ENCODE results near the gene SFMBT2. TPM values are rescaled to one million over a fixed set of nuclear protein-coding genes. Genes with fewer than 3 reads are reported as not detected.
A peak's percentile ranks its signal among the peaks of the same experiment; 100 is the strongest.

SFMBT2 gene
- total and polyA plus RNA-seq, 10 donors: 4.4 to 47.7 (median 34.8) TPM

DNA sequence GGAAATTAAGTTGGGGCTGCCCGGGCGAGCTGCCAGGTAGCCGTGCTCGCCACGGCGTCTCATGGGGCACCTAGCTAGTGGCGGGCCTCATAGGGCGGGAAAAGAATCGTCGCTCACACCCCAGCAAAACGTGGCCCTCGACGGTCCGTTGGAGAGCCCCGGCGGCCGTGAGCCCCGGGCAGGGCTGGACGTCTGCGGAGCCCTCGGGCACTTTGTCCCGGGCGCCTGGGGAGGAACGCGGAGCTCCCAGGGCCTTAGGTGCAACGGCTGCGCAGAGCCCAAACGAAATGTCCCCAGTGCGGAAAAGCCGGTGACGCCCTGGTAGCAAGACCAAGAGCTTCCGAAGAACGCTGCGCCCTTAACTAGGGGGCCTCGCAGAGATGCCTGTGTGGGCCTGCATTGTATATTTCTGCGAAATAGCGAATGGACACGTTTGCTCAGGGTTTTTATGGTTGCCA, 866 bp upstream of the SFMBT2 start:
- WGBS, 5 donors: 5 to 29% (median 6%) methylated on average over 13 to 38 of the region's 38 CpGs
- Histone ChIP-seq H3K9me3 (no peaks in the 10 kb centered on the region), H3K27ac (peak overlapping the region in 6 of 8 donors; percentile 75 to 87 (median 86)), H3K4me1 (peaks cover 18 to 68% (median 42%) of the 10 kb centered on the region in 6 donors), H3K36me3 (no peaks in the 10 kb centered on the region), H3K27me3 (replicated peaks in 1 of 7) (peaks cover 0 to 49% (median 20%) of the 10 kb centered on the region in 7 donors), H3K4me3 (peak overlapping the region; percentile 62 to 94 (median 82))
- TF ChIP-seq, protein P1, sequence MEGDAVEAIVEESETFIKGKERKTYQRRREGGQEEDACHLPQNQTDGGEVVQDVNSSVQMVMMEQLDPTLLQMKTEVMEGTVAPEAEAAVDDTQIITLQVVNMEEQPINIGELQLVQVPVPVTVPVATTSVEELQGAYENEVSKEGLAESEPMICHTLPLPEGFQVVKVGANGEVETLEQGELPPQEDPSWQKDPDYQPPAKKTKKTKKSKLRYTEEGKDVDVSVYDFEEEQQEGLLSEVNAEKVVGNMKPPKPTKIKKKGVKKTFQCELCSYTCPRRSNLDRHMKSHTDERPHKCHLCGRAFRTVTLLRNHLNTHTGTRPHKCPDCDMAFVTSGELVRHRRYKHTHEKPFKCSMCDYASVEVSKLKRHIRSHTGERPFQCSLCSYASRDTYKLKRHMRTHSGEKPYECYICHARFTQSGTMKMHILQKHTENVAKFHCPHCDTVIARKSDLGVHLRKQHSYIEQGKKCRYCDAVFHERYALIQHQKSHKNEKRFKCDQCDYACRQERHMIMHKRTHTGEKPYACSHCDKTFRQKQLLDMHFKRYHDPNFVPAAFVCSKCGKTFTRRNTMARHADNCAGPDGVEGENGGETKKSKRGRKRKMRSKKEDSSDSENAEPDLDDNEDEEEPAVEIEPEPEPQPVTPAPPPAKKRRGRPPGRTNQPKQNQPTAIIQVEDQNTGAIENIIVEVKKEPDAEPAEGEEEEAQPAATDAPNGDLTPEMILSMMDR (IDR thresholded peaks at IDR 0.05 in 8 of 11, conservative IDR thresholded peaks at IDR 0.05 in 3 of 11): no peak
- no peak for TF ChIP-seq POLR2A (IDR thresholded peaks at IDR 0.05)
- no peak for TF ChIP-seq POLR2AphosphoS5 (IDR thresholded peaks at IDR 0.05)
- intact Hi-C loops (cut with DNase I; ENCODE audit: low total_unique reads): loop anchor here (10.0 kb wide), 3 partner anchors 287 to 747 kb away; no protein-coding TSS in a partner anchor
- peak; percentile 83 for DNase-seq

DNA sequence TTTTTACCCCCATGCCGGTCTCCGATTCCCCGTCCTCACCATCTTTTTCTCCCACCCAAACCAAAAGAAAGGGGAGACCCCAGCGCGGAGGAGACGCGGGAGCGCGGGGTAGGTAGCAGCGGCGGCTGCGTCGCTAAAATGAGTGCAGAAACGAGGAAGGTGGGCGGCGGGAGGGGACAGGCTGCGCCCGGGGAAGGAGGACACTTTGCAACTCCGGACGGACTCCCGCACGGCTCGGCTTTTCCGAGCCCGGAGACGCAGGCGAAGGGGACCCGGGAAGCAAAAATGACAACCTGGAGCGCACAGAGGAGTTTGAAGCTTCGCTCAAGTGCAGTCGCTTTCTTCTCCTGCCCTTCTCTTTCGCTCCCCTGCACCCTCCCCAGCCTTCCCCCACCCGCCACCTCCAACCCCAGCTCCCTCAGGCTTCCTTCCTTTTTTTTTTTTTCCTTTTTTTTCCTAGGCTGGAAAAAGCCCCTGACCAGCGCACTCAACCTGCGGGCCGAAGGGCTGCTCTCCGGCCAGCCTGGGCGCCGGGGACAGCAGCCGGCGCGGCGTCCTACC, 453 bp downstream of the SFMBT2 start:
- Histone ChIP-seq H3K27ac (peak overlapping the region in 7 of 8 donors; percentile 75 to 87 (median 86)), H3K36me3 (no peaks in the 10 kb centered on the region), H3K4me3 (peak overlapping the region; percentile 62 to 94 (median 82)), H3K27me3 (replicated peaks in 1 of 7) (peaks cover 0 to 49% (median 20%) of the 10 kb centered on the region in 7 donors), H3K4me1 (peaks cover 18 to 77% (median 53%) of the 10 kb centered on the region in 6 donors), H3K9me3 (no peaks in the 10 kb centered on the region)
- 0 to 1% (median 0%) methylated on average over 43 of the region's 43 CpGs for WGBS, 5 donors
- intact Hi-C loops (cut with DNase I; ENCODE audit: low total_unique reads): loop anchor here (10.0 kb wide), 3 partner anchors 286 to 746 kb away; no protein-coding TSS in a partner anchor
- peak; percentile 85 for DNase-seq
- TF ChIP-seq, protein P1 (IDR thresholded peaks at IDR 0.05 in 8 of 11, conservative IDR thresholded peaks at IDR 0.05 in 3 of 11): no peak
- TF ChIP-seq POLR2A (IDR thresholded peaks at IDR 0.05) (no peak), POLR2AphosphoS5 (IDR thresholded peaks at IDR 0.05) (no peak)

DNA sequence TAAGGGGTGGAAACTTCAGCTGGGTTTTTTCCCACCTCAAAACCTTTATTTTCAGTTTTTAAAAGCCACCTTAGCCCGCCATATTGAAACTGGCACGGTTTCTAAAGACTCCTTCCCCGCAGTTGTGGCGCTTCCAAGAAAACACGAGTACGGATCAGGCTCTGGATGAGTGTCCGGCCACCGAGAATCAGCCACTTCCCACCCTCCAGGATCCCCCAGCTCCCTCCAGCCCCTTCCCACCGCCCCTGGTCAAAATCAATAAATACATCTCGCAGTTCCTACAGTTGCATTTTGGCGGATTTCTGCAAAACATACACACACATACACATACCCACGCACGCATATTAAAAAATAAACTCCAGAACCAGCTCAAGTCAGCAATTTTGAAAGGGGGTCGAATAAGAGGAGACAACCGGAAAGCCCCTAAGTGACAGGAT, 1.1 kb downstream of the SFMBT2 start:
- Histone ChIP-seq H3K27me3 (replicated peaks in 1 of 7) (peaks cover 0 to 49% (median 20%) of the 10 kb centered on the region in 7 donors), H3K27ac (peak overlapping the region in 7 of 8 donors; percentile 75 to 87 (median 86)), H3K36me3 (no peaks in the 10 kb centered on the region), H3K4me1 (peaks cover 18 to 83% (median 53%) of the 10 kb centered on the region in 6 donors), H3K9me3 (no peaks in the 10 kb centered on the region), H3K4me3 (peak overlapping the region; percentile 62 to 94 (median 82))
- DNase-seq: no peak
- intact Hi-C loops (cut with DNase I; ENCODE audit: low total_unique reads): loop anchor here (10.0 kb wide), 4 partner anchors 145 to 745 kb away; no protein-coding TSS in a partner anchor
- WGBS, 5 donors: 0 to 1% (median 0%) methylated on average over 15 of the region's 15 CpGs
- TF ChIP-seq POLR2AphosphoS5 (IDR thresholded peaks at IDR 0.05) (no peak), POLR2A (IDR thresholded peaks at IDR 0.05) (no peak)
- TF ChIP-seq, protein P1 (IDR thresholded peaks at IDR 0.05 in 8 of 11, conservative IDR thresholded peaks at IDR 0.05 in 3 of 11): no peak

All from spleen (tissue), 11 donors.